ENCODE data around the gene CCDC88C.
"Not testable (repeated sequence)": the region's sequence is repeated elsewhere in the genome, so short reads cannot be mapped to it uniquely, and the experiment has no call there.

CCDC88C gene

DNA sequence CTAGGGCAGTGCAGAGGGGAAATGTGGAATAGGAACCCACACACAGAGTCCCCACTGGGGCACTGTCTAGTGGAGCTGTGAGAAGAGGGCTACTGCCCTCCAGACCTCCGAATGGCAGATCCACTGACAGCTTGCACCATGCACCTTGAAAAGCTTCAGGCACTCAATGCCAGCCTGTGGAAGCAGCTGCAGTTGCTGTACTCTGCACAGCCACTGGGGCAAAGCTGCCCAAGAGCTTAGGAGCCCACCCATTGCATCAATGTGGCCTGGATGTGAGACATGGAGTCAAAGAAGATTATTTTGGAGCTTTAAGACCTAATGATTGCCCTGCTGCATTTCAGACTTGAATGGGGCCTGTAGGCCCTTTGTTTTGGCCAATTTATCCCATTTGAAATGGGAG lies 21.7 kb upstream of the CCDC88C start:
- no peaks in the 10 kb centered on the region for H3K27me3 ChIP-seq (ENCODE audit: control insufficient read depth, insufficient read depth, low read length)
- no peaks in the 10 kb centered on the region for H3K79me2 ChIP-seq
- H2AFZ ChIP-seq, result no peak overlapping the region
- no peaks in the 10 kb centered on the region for H3K36me3 ChIP-seq (ENCODE audit: control insufficient read depth, insufficient read depth, low read length)
- TF ChIP-seq, protein P1, sequence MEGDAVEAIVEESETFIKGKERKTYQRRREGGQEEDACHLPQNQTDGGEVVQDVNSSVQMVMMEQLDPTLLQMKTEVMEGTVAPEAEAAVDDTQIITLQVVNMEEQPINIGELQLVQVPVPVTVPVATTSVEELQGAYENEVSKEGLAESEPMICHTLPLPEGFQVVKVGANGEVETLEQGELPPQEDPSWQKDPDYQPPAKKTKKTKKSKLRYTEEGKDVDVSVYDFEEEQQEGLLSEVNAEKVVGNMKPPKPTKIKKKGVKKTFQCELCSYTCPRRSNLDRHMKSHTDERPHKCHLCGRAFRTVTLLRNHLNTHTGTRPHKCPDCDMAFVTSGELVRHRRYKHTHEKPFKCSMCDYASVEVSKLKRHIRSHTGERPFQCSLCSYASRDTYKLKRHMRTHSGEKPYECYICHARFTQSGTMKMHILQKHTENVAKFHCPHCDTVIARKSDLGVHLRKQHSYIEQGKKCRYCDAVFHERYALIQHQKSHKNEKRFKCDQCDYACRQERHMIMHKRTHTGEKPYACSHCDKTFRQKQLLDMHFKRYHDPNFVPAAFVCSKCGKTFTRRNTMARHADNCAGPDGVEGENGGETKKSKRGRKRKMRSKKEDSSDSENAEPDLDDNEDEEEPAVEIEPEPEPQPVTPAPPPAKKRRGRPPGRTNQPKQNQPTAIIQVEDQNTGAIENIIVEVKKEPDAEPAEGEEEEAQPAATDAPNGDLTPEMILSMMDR (IDR thresholded peaks at IDR 0.05), result no peak
- no peaks in the 10 kb centered on the region for H3K9me3 ChIP-seq (ENCODE audit: control insufficient read depth, low read length)
- no peak overlapping the region for H3K4me3 ChIP-seq (ENCODE audit: low read depth, low read length)
- H3K4me1 ChIP-seq, result no peaks in the 10 kb centered on the region
- no peak overlapping the region for H3K9ac ChIP-seq
- H3K27ac ChIP-seq, result no peak overlapping the region
- no peak overlapping the region for H3K4me2 ChIP-seq (ENCODE audit: low read length)

DNA sequence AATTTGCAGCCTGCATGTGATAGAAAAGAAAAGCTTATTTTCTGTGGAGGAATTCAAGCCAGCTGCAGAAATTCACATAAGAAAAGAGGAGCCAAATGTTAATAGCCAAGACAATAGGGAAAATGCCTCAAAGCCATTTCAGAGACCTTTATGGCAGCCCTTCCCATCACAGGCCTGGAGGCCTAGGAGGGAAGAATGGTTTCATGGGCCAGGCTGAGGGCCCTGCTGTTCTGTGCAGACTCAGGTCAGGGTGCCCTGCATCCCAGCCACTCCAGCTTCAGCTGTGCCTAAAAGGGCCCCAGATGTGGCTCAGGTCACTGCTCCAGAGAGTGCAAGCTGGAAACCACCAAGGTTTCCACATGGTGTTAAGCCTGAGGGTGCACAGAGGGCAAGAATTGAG lies 21.2 kb upstream of the CCDC88C start:
- no peaks in the 10 kb centered on the region for H3K4me1 ChIP-seq
- no peak overlapping the region for H3K4me3 ChIP-seq (ENCODE audit: low read depth, low read length)
- H3K36me3 ChIP-seq (ENCODE audit: control insufficient read depth, insufficient read depth, low read length), result no peaks in the 10 kb centered on the region
- H3K9ac ChIP-seq, result no peak overlapping the region
- no peak overlapping the region for H2AFZ ChIP-seq
- no peaks in the 10 kb centered on the region for H3K79me2 ChIP-seq
- H3K9me3 ChIP-seq (ENCODE audit: control insufficient read depth, low read length), result no peaks in the 10 kb centered on the region
- TF ChIP-seq, protein P1 (IDR thresholded peaks at IDR 0.05), result no peak
- no peak overlapping the region for H3K4me2 ChIP-seq (ENCODE audit: low read length)
- no peak overlapping the region for H3K27ac ChIP-seq
- H3K27me3 ChIP-seq (ENCODE audit: control insufficient read depth, insufficient read depth, low read length), result no peaks in the 10 kb centered on the region

DNA sequence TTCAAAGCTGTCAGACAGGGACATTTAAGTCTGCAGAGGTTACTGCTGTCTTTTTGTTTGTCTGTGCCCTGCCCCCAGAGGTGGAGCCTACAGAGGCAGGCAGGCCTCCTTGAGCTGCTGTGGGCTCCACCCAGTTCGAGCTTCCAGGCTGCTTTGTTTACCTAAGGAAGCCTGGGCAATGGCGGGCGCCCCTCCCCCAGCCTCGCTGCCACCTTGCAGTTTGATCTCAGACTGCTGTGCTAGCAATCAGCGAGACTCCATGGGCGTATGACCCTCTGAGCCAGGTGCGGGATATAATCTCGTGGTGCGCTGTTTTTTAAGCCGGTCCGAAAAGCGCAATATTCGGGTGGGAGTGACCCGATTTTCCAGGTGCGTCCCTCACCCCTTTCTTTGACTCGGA lies 18.6 kb upstream of the CCDC88C start:
- H3K27ac ChIP-seq; H2AFZ ChIP-seq; H3K36me3 ChIP-seq (ENCODE audit: control insufficient read depth, insufficient read depth, low read length); H3K4me3 ChIP-seq (ENCODE audit: low read depth, low read length); H3K4me1 ChIP-seq; H3K79me2 ChIP-seq; H3K27me3 ChIP-seq (ENCODE audit: control insufficient read depth, insufficient read depth, low read length); H3K9ac ChIP-seq; H3K9me3 ChIP-seq (ENCODE audit: control insufficient read depth, low read length); H3K4me2 ChIP-seq (ENCODE audit: low read length): not testable (repeated sequence)

DNA sequence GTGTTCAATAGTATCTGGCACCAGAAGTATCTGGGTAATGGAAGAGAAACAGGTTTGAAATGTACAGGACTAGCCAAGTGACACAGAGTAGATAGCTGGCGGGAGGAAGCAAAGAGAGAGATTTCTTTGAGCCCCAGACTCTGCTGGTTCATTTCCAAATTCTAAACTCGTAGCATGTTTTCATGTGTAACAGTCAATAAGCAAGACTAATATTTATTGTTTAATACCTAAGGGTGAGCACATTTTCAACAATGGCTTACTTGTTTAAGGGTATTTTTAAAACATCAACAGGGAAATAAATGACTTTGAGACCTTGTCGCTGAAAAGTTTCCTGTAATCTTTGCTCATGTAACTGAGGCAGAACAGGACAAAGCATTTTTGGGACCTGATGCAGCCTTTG lies 11.8 kb upstream of the CCDC88C start:
- H3K27ac ChIP-seq, result no peak overlapping the region
- no peaks in the 10 kb centered on the region for H3K79me2 ChIP-seq
- no peaks in the 10 kb centered on the region for H3K9me3 ChIP-seq (ENCODE audit: control insufficient read depth, low read length)

DNA sequence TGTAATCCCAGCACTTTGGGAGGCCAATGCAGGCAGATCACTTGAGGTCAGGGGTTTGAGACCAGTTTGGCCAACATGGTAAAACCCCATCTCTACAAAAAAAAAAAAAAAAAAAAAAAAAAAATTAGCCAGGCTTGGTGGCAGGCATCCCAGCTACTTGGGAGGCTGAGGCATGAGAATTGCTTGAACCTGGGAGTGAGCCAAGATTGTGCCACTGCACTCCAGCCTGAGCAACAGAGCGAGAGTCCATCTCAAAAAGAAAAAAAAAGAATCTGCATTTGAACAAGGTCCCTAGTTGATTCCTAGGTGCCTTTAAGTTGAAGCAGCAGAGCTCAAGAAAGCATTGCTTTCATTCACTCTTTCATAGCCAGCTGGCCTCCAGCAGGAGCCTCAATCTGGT lies 11.3 kb upstream of the CCDC88C start:
- H3K4me1 ChIP-seq; H3K4me2 ChIP-seq (ENCODE audit: low read length); H3K9ac ChIP-seq; H3K27me3 ChIP-seq (ENCODE audit: control insufficient read depth, insufficient read depth, low read length); H3K9me3 ChIP-seq (ENCODE audit: control insufficient read depth, low read length); H3K79me2 ChIP-seq; H2AFZ ChIP-seq; H3K36me3 ChIP-seq (ENCODE audit: control insufficient read depth, insufficient read depth, low read length); H3K4me3 ChIP-seq (ENCODE audit: low read depth, low read length); H3K27ac ChIP-seq: not testable (repeated sequence)

More for the DNA sequence above, 11.8 kb upstream of the CCDC88C start:
- Histone ChIP-seq H3K9ac (no peak overlapping the region), H3K4me3 (ENCODE audit: low read depth, low read length) (no peak overlapping the region), H3K4me2 (ENCODE audit: low read length) (no peak overlapping the region), H2AFZ (no peak overlapping the region), H3K27me3 (ENCODE audit: control insufficient read depth, insufficient read depth, low read length) (no peaks in the 10 kb centered on the region), H3K4me1 (peaks cover 2% of the 10 kb centered on the region), H3K36me3 (ENCODE audit: control insufficient read depth, insufficient read depth, low read length) (no peaks in the 10 kb centered on the region)
- TF ChIP-seq, protein P1 (IDR thresholded peaks at IDR 0.05), result no peak

DNA sequence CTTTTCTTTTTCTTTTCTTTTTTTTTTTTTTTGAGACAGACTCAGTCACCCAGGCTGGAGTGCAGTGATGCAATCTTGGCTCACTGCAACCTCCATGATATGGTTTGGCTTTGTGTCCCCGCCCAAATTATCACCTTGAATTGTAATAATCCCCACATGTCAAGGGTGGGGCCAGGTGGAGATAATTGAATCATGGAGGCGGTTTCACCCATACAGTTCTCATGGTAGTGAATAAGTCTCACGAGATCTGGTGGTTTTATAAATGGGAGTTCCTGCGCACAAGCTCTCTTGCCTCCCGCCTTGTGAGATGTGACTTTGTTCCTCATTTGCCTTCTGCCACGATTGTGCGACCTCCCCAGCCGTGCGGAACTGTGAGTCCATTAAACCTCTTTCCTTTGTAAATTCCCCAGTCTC lies 7.9 kb upstream of the CCDC88C start:
- H3K36me3 ChIP-seq (ENCODE audit: control insufficient read depth, insufficient read depth, low read length); H3K9me3 ChIP-seq (ENCODE audit: control insufficient read depth, low read length); H3K4me2 ChIP-seq (ENCODE audit: low read length); H3K79me2 ChIP-seq; H3K27me3 ChIP-seq (ENCODE audit: control insufficient read depth, insufficient read depth, low read length); H3K9ac ChIP-seq; H3K4me1 ChIP-seq; H3K4me3 ChIP-seq (ENCODE audit: low read depth, low read length); H3K27ac ChIP-seq: not testable (repeated sequence)
- H2AFZ ChIP-seq, result peak overlapping the region; percentile 63

Measured in parathyroid adenoma (tissue), 2 donors.